PC-3 (cell line): Measurements from ENCODE around the gene NR3C1. TPM values are rescaled to one million over a fixed set of nuclear protein-coding genes. Genes with fewer than 3 reads are reported as not detected.
"Not testable (repeated sequence)": the region's sequence is repeated elsewhere in the genome, so short reads cannot be mapped to it uniquely, and the experiment has no call there.

Experiments used
- ATAC-seq: fragments of 200-7000 bp; cut with Tn5 transposase; 2 replicates; pipeline ENCODE4 v1.9.1; 2020; ENCODE audit warnings: mild to moderate bottlenecking, moderate library complexity
- BruUV-seq: library from RNA; stranded (reverse); fragments of 400-500 nt; replicated peaks from 2 replicates; lab custom pipeline; 2021; lab: Mats Ljungman, UMichigan
- CTCF ChIA-PET: fragments of 300-600 bp; sonication (Branson Sonifier 250); formaldehyde crosslinking; loops from one replicate; lab custom pipeline; 2022; ENCODE audit warnings: antibody characterized with exemption; lab: Charles Lee
- POLR2A ChIA-PET: fragments of 300-600 bp; sonication (Branson Sonifier 250); formaldehyde crosslinking; loops from one replicate; lab custom pipeline; 2022; ENCODE audit warnings: antibody characterized with exemption; ENCODE audit not compliant: unreplicated experiment; lab: Charles Lee
- DNase-seq: peaks from one replicate; pipeline ENCODE4 v3.0.0-alpha.2; 2015
- H2AFZ ChIP-seq: fragments of 300-600 bp; sonication (generic); 2 replicates; pipeline ENCODE4 v1.6.0; 2016; ENCODE audit warnings: antibody characterized with exemption, low read length
- H3F3A ChIP-seq: fragments of 300-600 bp; sonication (generic); one replicate; pipeline ENCODE4 v1.6.0; 2017; ENCODE audit warnings: antibody characterized with exemption, low read length, control low read depth, mild to moderate bottlenecking; ENCODE audit not compliant: unreplicated experiment
- H3K27ac ChIP-seq: fragments of 300-600 bp; sonication (generic); 2 replicates; pipeline ENCODE4 v1.5.1; 2016; ENCODE audit warnings: mild to moderate bottlenecking, low read length
- H3K27me3 ChIP-seq: fragments of 300-600 bp; sonication (generic); 2 replicates; pipeline ENCODE4 v1.6.1; 2016; ENCODE audit warnings: low read length, mixed read lengths
- H3K36me3 ChIP-seq: fragments of 300-600 bp; sonication (generic); 2 replicates; pipeline ENCODE4 v1.6.1; 2016; ENCODE audit warnings: low read depth, mixed run types, low read length, mixed read lengths
- H3K4me1 ChIP-seq: fragments of 300-600 bp; sonication (generic); 2 replicates; pipeline ENCODE4 v1.5.1; 2016; ENCODE audit warnings: low read length; ENCODE audit not compliant: insufficient read depth
- H3K4me2 ChIP-seq: fragments of 300-600 bp; sonication (generic); 2 replicates; pipeline ENCODE4 v1.6.0; 2016; ENCODE audit warnings: low read length
- H3K4me3 ChIP-seq: fragments of 300-600 bp; sonication (generic); 2 replicates; pipeline ENCODE4 v1.5.1; 2016; ENCODE audit warnings: mild to moderate bottlenecking, low read length, mixed read lengths
- H3K79me2 ChIP-seq: fragments of 300-600 bp; sonication (generic); 2 replicates; pipeline ENCODE4 v1.6.1; 2017; ENCODE audit warnings: low read length, mixed read lengths
- H3K9ac ChIP-seq: fragments of 300-600 bp; sonication (generic); 2 replicates; pipeline ENCODE4 v1.6.0; 2016; ENCODE audit warnings: mild to moderate bottlenecking, low read length
- H3K9me2 ChIP-seq: fragments of 300-600 bp; sonication (generic); replicated peaks from 2 replicates; pipeline ENCODE4 v1.6.1; 2016; ENCODE audit warnings: mixed run types, low read length, mixed read lengths
- H3K9me3 ChIP-seq: fragments of 300-600 bp; sonication (generic); 2 replicates; pipeline ENCODE4 v1.6.1; 2016; ENCODE audit warnings: low read length, mixed read lengths
- H4K20me1 ChIP-seq: fragments of 300-600 bp; sonication (generic); 2 replicates; pipeline ENCODE4 v1.6.1; 2016; ENCODE audit warnings: low read length, mixed read lengths
- CTCF ChIP-seq: fragments of 300-600 bp; sonication (generic); conservative IDR thresholded peaks from 2 replicates; pipeline ENCODE4 v1.5.1; 2017; ENCODE audit warnings: antibody characterized with exemption, low read depth, mild to moderate bottlenecking, low read length
- EZH2 ChIP-seq: fragments of 300-600 bp; sonication (generic); IDR thresholded peaks from one replicate; pipeline ENCODE4 v1.6.1; 2017; ENCODE audit warnings: antibody characterized with exemption, mild to moderate bottlenecking, low read length; ENCODE audit not compliant: unreplicated experiment
- EZH2phosphoT487 ChIP-seq: fragments of 300-600 bp; sonication (generic); IDR thresholded peaks from 2 replicates; pipeline ENCODE4 v1.6.1; 2018; ENCODE audit warnings: mild to moderate bottlenecking, antibody characterized with exemption, low read length, borderline replicate concordance
- intact Hi-C: fragments of 100-400 bp; cut with micrococcal nuclease; formaldehyde crosslinking; loops from 2 replicates; pipeline ENCODE4 v1.9.0; 2023
- total RNA-seq: library from RNA; depleted of rRNA; stranded (reverse); fragments of >200 nt; gene quantifications from 2 replicates; pipeline ENCODE4 v1.2.3, GENCODE V29; 2014

Gene NR3C1
- total RNA-seq, 1 experiment from 2014 or later = 13.0 TPM

GRCh38 chr5:143331956-143332355 is 71.5 kb downstream of the NR3C1 start:
- H3K27me3 ChIP-seq = no peaks in the 10 kb centered on the region
- no peak overlapping the region for H3K4me3 ChIP-seq
- H3K79me2 ChIP-seq = peaks cover 19% of the 10 kb centered on the region; the same call in 1 of the 2 replicates
- no peak overlapping the region for H3K27ac ChIP-seq
- ChIA-PET CTCF (no interaction called here), POLR2A (no interaction called here)
- H3K9me3 ChIP-seq = no peaks in the 10 kb centered on the region
- no peak overlapping the region for H2AFZ ChIP-seq
- no peaks in the 10 kb centered on the region for H4K20me1 ChIP-seq
- ATAC-seq = no peak
- intact Hi-C loops = no loop called here
- no peaks in the 10 kb centered on the region for H3K36me3 ChIP-seq
- BruUV-seq = no TSS peak
- TF ChIP-seq CTCF (no peak), EZH2phosphoT487 (no peak), EZH2 (no peak)
- DNase-seq = no peak
- H3F3A ChIP-seq = no peaks in the 10 kb centered on the region
- no peaks in the 10 kb centered on the region for H3K4me1 ChIP-seq
- H3K9me2 ChIP-seq = no peaks in the 10 kb centered on the region
- H3K9ac ChIP-seq = no peak overlapping the region
- no peak overlapping the region for H3K4me2 ChIP-seq

- Histone ChIP-seq H3K79me2 (peaks cover 19% of the 10 kb centered on the region; the same call in 1 of the 2 replicates), H3K4me3 (no peak overlapping the region), H3K9ac (no peak overlapping the region), H3K9me3 (no peaks in the 10 kb centered on the region), H3K9me2 (no peaks in the 10 kb centered on the region), H3K4me2 (no peak overlapping the region), H3K27me3 (no peaks in the 10 kb centered on the region), H2AFZ (no peak overlapping the region), H4K20me1 (no peaks in the 10 kb centered on the region), H3K4me1 (no peaks in the 10 kb centered on the region), H3F3A (no peaks in the 10 kb centered on the region), H3K36me3 (no peaks in the 10 kb centered on the region), H3K27ac (no peak overlapping the region)
- intact Hi-C loops = no loop called here
- ChIA-PET CTCF (no interaction called here), POLR2A (no interaction called here)
- no TSS peak for BruUV-seq
- ATAC-seq = no peak
- DNase-seq = no peak
- TF ChIP-seq EZH2 (no peak), EZH2phosphoT487 (no peak)
These were observed 73.6 kb downstream of the NR3C1 start for GRCh38 chr5:143329843-143330242.

GRCh38 chr5:143328589-143329220 is 74.8 kb downstream of the NR3C1 start:
- no TSS peak for BruUV-seq
- H3F3A ChIP-seq = no peaks in the 10 kb centered on the region
- ChIA-PET POLR2A (no interaction called here), CTCF (no interaction called here)
- DNase-seq (no peak), ATAC-seq (no peak)
- no peaks in the 10 kb centered on the region for H3K36me3 ChIP-seq
- H2AFZ ChIP-seq = no peak overlapping the region
- no peaks in the 10 kb centered on the region for H3K9me3 ChIP-seq
- no peak overlapping the region for H3K9ac ChIP-seq
- H3K27ac ChIP-seq = no peak overlapping the region
- no peak overlapping the region for H3K4me2 ChIP-seq
- no peak for TF ChIP-seq EZH2
- no peak for TF ChIP-seq CTCF
- TF ChIP-seq EZH2phosphoT487 = no peak
- intact Hi-C loops = no loop called here
- no peaks in the 10 kb centered on the region for H3K9me2 ChIP-seq
- H4K20me1 ChIP-seq = no peaks in the 10 kb centered on the region
- H3K79me2 ChIP-seq = peaks cover 19% of the 10 kb centered on the region; the same call in 1 of the 2 replicates
- H3K4me3 ChIP-seq = no peak overlapping the region
- H3K27me3 ChIP-seq = no peaks in the 10 kb centered on the region
- no peaks in the 10 kb centered on the region for H3K4me1 ChIP-seq

GRCh38 chr5:143325086-143325485 is 78.4 kb downstream of the NR3C1 start:
- H3K9me2 ChIP-seq, ATAC-seq, BruUV-seq, H3K4me1 ChIP-seq, H3K27ac ChIP-seq, H3F3A ChIP-seq, H2AFZ ChIP-seq, H3K9ac ChIP-seq, DNase-seq, H3K36me3 ChIP-seq, POLR2A ChIA-PET, H3K4me3 ChIP-seq, CTCF ChIA-PET, intact Hi-C loops, H3K27me3 ChIP-seq, H3K79me2 ChIP-seq, H4K20me1 ChIP-seq, H3K4me2 ChIP-seq, H3K9me3 ChIP-seq: not testable (repeated sequence)

- DNase-seq, CTCF ChIA-PET, H4K20me1 ChIP-seq, H3K27me3 ChIP-seq, H3K36me3 ChIP-seq, H3K9me2 ChIP-seq, H3F3A ChIP-seq, intact Hi-C loops, H3K79me2 ChIP-seq, POLR2A ChIA-PET, ATAC-seq, H3K9ac ChIP-seq, H3K4me3 ChIP-seq, H3K9me3 ChIP-seq, H3K4me2 ChIP-seq, BruUV-seq, H3K27ac ChIP-seq, H2AFZ ChIP-seq: not testable (repeated sequence)
- H3K4me1 ChIP-seq = peaks cover 12% of the 10 kb centered on the region
These were observed 80.4 kb downstream of the NR3C1 start for GRCh38 chr5:143322931-143323630.
